Calu3 (cell line): ENCODE measurements around the gene ALKBH6. TPM values are rescaled to one million over a fixed set of nuclear protein-coding genes. Genes with fewer than 3 reads are reported as not detected.

Experiments used
- BruUV-seq: library from RNA; stranded (reverse); fragments of 400-500 nt; replicated peaks from 2 replicates; lab custom pipeline; 2021; lab: Mats Ljungman, UMichigan
- CTCF ChIA-PET: fragments of 300-600 bp; sonication (Branson Sonifier 250); formaldehyde crosslinking; loops from one replicate; lab custom pipeline; 2022; ENCODE audit warnings: antibody characterized with exemption; lab: Charles Lee
- DNase-seq: peaks from one replicate; pipeline ENCODE4 v3.0.0; 2022
- H3K27ac Mint-ChIP-seq: one replicate; pipeline ENCODE4 v1.8.0; 2022; ENCODE audit warnings: mixed read lengths; ENCODE audit not compliant: unreplicated experiment
- H3K27me3 Mint-ChIP-seq: one replicate; pipeline ENCODE4 v1.8.0; 2022; ENCODE audit warnings: mixed read lengths; ENCODE audit not compliant: unreplicated experiment
- H3K36me3 Mint-ChIP-seq: one replicate; pipeline ENCODE4 v1.8.0; 2022; ENCODE audit warnings: mild to moderate bottlenecking, moderate library complexity, mixed read lengths; ENCODE audit not compliant: insufficient read depth, unreplicated experiment
- H3K4me1 Mint-ChIP-seq: one replicate; pipeline ENCODE4 v1.8.0; 2022; ENCODE audit warnings: mild to moderate bottlenecking, low read depth, mixed read lengths; ENCODE audit not compliant: unreplicated experiment
- H3K4me3 Mint-ChIP-seq: one replicate; pipeline ENCODE4 v1.8.0; 2022; ENCODE audit warnings: mild to moderate bottlenecking, low read depth, moderate library complexity, mixed read lengths; ENCODE audit not compliant: unreplicated experiment
- H3K9me3 Mint-ChIP-seq: one replicate; pipeline ENCODE4 v1.8.0; 2022; ENCODE audit warnings: low read depth, mixed read lengths; ENCODE audit not compliant: unreplicated experiment
- intact Hi-C: fragments of 100-400 bp; cut with micrococcal nuclease; formaldehyde crosslinking; loops from one replicate; pipeline ENCODE4 v1.10.0; 2022; ENCODE audit not compliant: unreplicated experiment
- total RNA-seq: library from RNA; stranded (reverse); gene quantifications from 2 replicates; pipeline ENCODE4 v1.2.3, GENCODE V29; 2022
- TF ChIP-seq, protein P1 (sequence below): fragments of 200-600 bp; IDR thresholded peaks from one replicate; pipeline ENCODE4 v1.8.0; 2022; ENCODE audit warnings: antibody characterized with exemption; ENCODE audit not compliant: unreplicated experiment

ALKBH6 gene
- total RNA-seq, 1 experiment from 2014 or later = 56.7 TPM

DNA sequence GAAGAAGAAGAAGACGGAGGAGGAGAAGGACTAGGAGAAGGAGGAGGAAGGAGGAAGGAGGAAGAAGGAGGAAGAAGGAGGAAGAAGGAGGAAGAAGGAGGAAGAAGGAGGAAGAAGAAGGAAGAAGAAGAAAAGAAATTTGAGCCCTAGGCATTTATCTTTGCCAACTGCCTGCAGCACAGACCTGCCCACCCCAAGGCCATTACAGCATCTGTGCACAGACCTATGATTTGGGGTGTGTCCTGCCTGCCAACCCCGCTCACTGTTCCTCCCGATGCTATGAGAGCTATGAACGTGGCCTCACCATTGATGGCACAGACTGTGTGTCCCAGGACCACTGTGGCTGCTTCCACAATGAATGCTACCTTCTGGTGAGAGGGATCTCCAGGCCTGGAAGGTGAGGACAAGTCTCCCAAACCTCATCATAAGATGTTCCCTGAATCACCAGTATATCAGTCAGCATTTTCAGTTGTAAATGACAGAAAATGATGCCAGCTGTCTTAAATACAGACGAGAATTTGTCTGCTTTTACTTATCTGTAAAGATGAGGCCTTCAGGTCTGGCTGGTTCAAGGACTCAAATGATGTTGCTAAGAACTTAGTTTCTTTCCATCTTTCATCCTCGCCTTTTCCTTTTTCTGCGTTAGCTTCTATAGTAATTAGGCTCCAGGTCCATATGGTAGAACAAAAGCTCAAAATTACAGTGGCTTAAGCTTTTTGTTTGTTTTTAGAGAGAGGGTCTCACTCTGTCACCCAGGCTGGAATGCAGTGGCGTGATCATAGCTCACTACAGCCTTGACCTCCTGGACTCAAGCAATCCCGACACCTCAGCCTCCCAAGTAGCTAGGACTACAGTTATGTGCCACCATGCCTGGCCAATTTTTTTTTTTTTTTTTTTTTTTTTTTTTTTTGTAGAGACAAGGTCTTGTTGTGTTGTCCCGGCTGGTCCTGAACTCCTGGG, 23.0 kb downstream of the ALKBH6 start:
- peaks cover 24% of the 10 kb centered on the region for H3K36me3 Mint-ChIP-seq
- H3K27ac Mint-ChIP-seq = no peak overlapping the region
- BruUV-seq = no TSS peak
- H3K9me3 Mint-ChIP-seq = peaks cover 2% of the 10 kb centered on the region
- peaks cover 4% of the 10 kb centered on the region for H3K4me1 Mint-ChIP-seq
- TF ChIP-seq, protein P1, sequence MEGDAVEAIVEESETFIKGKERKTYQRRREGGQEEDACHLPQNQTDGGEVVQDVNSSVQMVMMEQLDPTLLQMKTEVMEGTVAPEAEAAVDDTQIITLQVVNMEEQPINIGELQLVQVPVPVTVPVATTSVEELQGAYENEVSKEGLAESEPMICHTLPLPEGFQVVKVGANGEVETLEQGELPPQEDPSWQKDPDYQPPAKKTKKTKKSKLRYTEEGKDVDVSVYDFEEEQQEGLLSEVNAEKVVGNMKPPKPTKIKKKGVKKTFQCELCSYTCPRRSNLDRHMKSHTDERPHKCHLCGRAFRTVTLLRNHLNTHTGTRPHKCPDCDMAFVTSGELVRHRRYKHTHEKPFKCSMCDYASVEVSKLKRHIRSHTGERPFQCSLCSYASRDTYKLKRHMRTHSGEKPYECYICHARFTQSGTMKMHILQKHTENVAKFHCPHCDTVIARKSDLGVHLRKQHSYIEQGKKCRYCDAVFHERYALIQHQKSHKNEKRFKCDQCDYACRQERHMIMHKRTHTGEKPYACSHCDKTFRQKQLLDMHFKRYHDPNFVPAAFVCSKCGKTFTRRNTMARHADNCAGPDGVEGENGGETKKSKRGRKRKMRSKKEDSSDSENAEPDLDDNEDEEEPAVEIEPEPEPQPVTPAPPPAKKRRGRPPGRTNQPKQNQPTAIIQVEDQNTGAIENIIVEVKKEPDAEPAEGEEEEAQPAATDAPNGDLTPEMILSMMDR = no peak
- DNase-seq = no peak
- CTCF ChIA-PET = interaction anchor here (0.6 to 1.1 kb wide), 5 partner anchors 16 to 223 kb away, joined by 3 to 6 read pairs (median 5); partner anchors contain the start of genes ALKBH6 and ZNF565
- no peak overlapping the region for H3K4me3 Mint-ChIP-seq
- H3K27me3 Mint-ChIP-seq = peaks cover 42% of the 10 kb centered on the region
- intact Hi-C loops = no loop called here

DNA sequence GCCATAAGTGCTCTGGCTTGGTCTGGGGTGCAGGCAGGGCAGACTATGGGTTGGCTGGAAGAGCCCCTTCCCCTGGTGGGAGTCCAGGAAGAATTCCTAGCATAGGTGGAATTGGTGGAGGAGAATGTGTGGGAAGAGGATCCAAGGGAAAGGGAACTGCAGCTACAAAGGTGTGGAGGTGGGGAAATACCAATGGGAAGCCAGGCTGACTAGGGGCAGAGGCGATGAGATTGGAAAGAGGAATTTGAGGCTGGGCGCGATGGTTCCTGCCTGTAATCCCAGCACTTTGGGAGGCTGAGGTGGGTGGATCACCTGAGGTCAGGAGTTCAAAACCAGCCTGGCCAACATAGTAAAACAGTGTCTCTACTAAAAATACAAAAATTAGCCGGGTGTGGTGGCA, 23.9 kb downstream of the ALKBH6 start:
- H3K27ac Mint-ChIP-seq = no peak overlapping the region
- CTCF ChIA-PET = interaction anchor here (0.6 kb wide), 1 partner anchor 46 kb away, joined by 3 read pairs; no protein-coding TSS in a partner anchor
- H3K36me3 Mint-ChIP-seq = peaks cover 15% of the 10 kb centered on the region
- BruUV-seq = no TSS peak
- intact Hi-C loops = no loop called here
- no peaks in the 10 kb centered on the region for H3K4me1 Mint-ChIP-seq
- no peak for DNase-seq
- peaks cover 51% of the 10 kb centered on the region for H3K27me3 Mint-ChIP-seq
- no peak overlapping the region for H3K4me3 Mint-ChIP-seq
- TF ChIP-seq, protein P1 = no peak
- H3K9me3 Mint-ChIP-seq = peaks cover 4% of the 10 kb centered on the region

DNA sequence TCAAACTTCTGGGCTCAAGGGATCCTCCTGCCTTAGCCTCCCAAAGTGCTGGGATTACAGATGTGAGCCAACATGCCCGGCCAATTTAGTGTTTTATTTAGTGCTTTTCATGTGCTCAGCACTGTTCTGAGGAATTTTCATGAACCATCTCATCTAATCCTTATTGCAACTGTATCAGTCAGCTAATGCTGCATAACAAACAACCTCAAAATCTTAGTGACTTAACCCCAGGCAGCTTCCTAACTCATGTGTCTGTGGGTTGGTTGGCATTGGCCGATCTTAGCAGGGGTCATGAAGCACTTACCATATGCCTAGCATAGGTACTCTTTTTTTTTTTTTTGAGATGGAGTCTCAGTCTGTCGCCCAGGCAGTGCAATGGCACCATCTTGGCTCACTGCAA, 25.2 kb downstream of the ALKBH6 start:
- no peaks in the 10 kb centered on the region for H3K4me1 Mint-ChIP-seq
- peaks cover 5% of the 10 kb centered on the region for H3K36me3 Mint-ChIP-seq
- DNase-seq = no peak
- CTCF ChIA-PET = interaction anchor here (0.6 kb wide), 1 partner anchor 185 kb away, joined by 3 read pairs; no protein-coding TSS in a partner anchor
- TF ChIP-seq, protein P1 = no peak
- BruUV-seq = no TSS peak
- H3K27ac Mint-ChIP-seq = no peak overlapping the region
- peaks cover 64% of the 10 kb centered on the region for H3K27me3 Mint-ChIP-seq
- no peak overlapping the region for H3K4me3 Mint-ChIP-seq
- peaks cover 4% of the 10 kb centered on the region for H3K9me3 Mint-ChIP-seq
- intact Hi-C loops = no loop called here

DNA sequence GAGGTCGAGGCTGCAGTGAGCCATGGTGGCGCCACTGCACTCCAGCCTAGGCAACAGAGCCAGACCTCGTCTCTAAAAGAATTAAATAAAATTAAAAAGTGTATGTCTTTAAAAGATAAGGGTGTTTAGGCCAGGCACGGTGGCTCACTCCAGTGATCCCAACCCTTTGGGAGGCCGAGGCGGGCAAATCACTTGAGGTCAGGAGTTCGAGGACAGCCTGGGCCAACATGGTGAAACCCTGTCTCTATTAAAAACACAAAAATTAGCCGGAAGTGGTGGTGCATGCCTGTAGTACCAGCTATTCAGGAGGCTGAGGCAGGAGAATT, 26.5 kb downstream of the ALKBH6 start:
- no TSS peak for BruUV-seq
- TF ChIP-seq, protein P1 = no peak
- Mint-ChIP-seq H3K4me1 (no peaks in the 10 kb centered on the region), H3K9me3 (peaks cover 4% of the 10 kb centered on the region), H3K36me3 (peaks cover 5% of the 10 kb centered on the region), H3K27me3 (peaks cover 77% of the 10 kb centered on the region), H3K4me3 (peak overlapping the region; percentile 59), H3K27ac (no peak overlapping the region)
- no peak for DNase-seq
- intact Hi-C loops = no loop called here
- CTCF ChIA-PET = no interaction called here
